Measurements from ENCODE around the gene GPR162.

Gene GPR162

DNA sequence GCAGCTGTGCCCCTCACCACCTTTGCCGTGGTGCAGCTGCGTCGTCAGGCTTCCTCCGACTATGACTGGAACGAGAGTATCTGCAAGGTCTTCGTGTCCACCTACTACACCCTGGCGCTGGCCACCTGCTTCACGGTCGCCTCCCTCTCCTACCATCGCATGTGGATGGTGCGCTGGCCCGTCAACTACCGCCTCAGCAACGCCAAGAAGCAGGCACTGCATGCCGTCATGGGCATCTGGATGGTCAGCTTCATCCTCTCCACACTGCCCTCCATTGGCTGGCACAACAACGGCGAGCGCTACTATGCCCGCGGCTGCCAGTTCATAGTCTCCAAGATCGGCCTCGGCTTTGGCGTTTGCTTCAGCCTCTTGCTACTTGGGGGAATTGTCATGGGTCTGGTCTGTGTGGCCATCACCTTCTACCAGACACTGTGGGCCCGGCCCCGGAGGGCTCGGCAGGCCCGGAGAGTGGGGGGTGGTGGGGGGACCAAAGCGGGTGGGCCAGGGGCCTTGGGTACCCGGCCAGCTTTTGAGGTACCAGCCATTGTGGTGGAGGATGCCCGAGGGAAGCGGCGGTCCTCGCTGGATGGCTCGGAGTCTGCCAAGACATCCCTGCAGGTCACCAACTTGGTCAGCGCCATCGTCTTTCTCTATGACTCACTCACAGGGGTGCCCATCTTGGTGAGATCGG is 2.6 kb downstream of the GPR162 start:
- DNase-seq: no peak

DNA sequence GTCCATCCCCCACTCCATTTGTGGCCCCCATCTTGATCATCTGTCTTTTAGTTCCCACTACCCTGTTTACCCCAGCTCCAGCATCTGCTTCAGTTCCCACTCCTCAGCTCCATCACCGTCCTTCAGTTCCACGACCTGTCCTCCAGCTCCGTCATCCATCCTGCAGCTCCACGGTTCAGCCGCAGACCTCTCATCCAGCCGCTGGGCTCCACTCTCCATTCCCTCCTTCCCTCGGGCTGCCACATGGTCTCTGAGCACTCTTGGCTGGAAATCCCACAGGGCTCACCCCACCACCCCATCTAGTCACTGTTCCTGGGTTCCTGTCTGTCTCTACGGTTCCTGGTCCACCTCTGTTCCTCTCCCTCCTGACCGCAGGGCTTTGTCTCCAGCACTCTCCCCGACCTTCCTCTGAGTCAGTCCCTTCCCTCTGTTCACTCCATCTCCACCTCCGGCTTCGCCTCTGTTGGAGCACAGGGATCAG is 3.3 kb downstream of the GPR162 start:
- no peak for DNase-seq

DNA sequence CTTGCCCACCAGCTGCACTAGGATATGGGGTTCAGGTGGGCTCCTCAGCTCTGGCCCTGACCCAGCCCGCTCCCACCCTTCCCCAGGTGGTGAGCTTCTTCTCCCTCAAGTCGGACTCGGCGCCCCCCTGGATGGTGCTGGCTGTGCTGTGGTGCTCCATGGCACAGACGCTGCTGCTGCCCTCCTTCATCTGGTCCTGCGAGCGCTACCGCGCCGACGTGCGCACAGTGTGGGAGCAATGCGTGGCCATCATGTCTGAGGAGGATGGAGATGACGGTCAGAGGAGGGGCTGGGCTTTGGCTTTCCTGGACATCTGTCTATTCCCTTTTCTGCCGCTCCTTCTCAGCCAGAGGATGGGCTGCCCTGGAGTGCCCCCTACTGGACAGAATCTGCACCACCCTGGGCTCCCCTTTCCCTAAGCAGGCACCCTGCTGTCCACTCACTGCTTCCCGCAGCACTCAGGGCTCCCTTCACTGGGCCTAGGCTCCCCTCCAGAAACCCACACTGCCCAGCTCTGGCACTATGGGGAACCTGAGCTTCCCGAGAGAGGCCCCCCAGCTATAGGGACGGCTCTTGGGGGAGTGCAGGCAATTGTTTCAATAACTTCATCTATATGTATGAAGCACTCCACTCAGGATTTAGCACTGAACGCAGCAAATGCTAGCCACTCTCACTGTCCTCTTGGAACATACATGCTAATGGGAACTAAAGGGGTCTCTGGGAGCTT is 3.9 kb downstream of the GPR162 start:
- DNase-seq: peak; percentile 84

DNA sequence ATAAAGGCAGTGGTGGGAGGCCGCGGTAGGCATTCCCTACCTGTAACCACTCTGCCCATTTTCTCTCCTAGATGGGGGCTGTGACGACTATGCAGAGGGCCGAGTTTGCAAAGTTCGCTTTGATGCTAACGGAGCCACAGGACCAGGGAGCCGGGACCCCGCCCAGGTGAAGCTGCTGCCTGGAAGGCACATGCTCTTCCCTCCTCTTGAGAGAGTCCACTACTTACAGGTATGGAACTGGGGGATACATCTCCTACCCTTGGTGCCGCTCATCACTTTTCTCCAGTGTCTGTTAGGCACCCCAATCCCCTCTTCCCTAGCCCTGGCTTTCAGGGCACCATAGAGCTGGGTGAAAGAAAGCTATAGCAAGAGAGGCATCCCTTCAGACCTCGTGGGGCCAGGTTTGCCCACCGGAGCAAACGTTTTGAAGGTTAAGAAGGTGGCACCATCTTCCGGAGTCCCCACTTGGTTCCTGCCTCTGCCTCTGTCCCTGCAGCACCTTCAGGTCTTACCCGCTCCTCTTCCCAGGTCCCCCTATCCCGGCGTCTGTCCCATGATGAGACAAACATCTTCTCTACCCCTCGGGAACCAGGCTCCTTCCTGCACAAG is 4.6 kb downstream of the GPR162 start:
- no peak for DNase-seq

DNA sequence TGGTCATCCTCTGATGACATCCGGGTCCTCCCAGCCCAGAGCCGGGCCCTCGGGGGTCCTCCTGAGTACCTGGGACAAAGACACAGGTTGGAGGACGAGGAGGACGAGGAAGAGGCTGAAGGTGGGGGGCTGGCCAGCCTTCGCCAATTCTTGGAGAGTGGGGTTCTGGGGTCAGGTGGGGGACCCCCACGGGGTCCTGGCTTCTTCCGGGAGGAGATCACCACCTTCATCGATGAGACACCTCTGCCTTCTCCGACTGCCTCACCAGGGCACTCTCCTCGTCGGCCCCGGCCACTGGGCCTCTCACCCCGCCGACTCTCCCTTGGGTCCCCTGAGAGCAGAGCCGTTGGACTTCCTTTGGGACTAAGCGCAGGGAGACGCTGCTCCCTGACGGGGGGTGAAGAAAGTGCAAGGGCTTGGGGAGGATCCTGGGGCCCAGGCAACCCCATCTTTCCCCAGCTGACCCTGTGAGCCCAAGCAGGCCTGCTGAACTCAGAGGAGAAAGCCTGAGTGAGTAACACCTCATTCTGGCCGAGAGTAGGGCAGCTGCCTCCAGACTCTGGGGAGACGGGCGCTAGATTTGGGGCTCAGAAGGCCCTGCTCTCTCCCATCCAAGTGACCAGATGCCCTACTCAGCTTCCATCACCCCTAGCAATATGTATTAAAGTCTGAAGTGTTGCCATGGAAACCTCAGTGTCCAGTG is 5.3 kb downstream of the GPR162 start:
- no peak for DNase-seq

DNA sequence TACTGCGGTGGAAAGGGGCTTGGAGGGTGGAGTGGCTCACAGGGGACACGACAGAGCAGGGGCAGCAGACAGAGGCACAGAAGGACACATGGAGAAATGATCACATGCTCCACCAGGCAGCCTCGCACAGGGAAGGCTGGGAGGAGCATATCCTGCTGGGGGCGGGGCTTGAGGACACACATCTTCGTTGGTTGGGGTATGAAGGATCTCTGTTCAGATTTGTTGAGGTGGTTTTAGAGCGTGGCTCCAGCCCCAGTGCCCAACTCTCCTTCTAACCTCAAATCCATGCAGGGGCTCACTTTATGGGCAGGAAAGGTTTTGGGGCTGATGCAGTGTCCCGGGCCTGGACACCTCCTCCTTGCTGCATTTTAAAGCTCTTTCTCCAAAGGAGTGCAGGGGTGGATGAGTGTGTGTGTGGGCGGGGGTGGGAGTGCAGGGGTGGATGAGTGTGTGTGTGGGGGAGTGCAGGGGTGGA is 5.9 kb downstream of the GPR162 start:
- DNase-seq: peak; percentile 55

DNA sequence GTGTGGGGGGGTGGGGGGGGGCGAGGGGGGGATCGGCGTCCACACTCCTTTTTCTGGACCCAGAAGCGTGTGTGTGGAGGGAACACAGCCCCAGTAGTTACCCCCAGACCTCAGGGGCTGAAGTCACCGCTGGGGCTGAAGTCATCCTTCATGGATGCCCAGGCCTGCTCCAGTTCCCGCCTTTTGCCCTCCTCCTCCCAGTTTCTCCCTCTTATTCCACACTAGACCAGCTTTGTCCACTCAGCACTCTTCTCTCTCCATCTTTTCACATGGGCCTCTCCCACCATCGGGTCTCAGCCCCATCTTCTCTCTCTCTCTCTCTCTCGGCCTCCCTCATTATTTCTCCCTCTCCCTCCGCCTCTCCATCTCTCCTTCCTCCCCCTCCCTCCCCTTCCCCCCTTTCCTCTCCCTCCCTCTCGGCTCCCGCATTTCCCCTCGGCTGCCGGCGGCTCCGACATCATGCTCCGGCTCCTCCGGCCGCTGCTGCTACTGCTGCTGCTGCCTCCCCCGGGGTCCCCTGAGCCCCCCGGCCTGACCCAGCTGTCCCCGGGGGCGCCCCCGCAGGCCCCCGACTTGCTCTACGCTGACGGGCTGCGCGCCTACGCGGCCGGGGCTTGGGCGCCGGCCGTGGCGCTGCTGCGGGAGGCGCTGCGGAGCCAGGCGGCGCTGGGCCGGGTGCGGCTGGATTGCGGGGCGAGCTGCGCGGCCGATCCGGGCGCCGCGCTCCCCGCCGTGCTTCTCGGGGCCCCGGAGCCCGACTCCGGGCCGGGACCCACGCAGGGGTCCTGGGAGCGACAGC is 6.6 kb downstream of the GPR162 start, which contains the start of gene P3H3:
Gene P3H3 (plus strand): TSS at position 426 of the 799 bp plus-strand sequence. CDS start 34 bp downstream, at position 460.
- DNase-seq: no peak

DNA sequence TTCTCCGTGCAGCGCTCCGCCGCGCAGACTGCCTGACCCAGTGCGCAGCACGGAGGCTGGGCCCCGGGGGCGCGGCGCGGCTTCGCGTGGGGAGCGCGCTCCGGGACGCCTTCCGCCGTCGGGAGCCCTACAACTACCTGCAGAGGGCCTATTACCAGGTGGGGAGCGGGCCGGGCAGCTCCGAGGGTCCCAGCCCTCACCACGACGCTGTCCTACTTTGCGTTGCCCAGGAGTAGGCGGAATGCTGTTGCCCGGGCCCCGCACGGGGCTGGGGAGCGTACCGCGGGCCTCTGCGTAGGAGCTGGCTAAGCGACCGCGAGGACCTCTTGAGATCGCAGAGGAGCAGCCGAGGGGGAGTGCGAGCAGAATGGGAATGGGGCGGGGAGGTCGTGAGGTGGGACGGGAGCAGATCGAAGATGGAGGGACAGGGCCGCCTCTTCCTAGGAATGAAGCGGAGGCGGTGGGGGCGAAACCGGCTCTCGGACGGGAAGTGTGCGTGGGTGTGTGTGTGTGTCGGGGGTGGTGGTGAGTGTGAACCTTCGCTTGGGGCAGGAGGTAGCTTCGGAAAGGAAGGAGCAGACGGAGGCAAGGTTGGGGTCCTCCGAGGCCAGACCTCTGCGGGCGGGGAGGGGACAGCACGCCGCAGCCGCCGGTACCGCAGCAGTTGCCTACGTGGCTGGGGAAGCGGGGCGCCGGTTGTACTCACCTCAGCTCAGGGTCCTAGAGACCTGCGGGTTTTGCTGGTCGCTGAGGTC is 7.3 kb downstream of the GPR162 start:
- peak; percentile 45 for DNase-seq

DNA sequence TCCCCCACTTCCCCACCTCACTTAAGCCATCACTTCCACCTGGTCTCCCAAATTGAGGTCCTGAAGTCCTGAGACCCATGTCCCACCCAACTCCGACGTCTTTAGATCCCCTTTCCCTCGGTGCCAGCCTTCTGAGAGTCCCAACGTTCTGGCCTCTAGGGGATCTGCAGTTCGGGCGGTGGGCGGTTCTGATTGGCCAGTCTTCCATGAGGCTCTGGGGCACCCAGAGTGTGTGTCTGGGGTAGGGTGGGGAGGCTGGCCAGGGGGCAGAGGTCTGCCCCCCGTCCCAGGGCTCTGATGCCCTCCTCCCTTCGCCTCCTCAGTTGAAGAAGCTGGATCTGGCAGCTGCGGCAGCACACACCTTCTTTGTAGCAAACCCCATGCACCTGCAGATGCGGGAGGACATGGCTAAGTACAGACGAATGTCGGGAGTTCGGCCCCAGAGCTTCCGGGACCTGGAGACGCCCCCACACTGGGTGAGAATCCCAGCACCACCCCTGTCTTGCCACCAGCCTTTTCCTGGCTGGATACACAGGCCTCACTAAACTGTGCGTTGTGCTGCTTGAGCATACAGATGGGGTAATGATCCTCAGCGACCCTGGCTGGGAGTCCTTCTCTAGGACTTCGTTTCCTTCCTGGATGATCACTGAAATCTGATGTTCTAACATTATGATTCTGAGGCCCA is 8.1 kb downstream of the GPR162 start:
- DNase-seq: no peak

DNA sequence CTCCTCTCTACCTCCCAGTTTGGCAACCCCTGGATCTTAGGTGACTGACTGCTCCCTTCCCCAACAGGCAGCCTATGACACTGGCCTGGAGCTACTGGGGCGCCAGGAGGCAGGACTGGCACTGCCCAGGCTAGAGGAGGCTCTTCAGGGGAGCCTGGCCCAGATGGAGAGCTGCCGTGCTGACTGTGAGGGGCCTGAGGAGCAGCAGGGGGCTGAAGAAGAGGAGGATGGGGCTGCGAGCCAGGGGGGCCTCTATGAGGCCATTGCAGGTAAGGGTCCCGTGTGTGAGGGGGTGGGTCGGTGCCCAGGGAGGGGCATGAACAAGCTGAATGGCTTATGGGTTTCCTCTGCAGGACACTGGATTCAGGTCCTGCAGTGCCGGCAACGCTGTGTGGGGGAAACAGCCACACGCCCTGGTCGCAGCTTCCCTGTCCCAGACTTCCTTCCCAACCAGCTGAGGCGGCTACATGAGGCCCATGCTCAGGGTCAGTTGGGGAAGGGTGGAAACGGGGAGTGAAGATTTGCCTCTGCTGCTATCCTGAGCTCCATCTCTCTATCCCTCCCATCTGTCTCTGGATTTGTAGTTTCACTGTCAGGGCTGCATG is 8.8 kb downstream of the GPR162 start:
- no peak for DNase-seq

DNA sequence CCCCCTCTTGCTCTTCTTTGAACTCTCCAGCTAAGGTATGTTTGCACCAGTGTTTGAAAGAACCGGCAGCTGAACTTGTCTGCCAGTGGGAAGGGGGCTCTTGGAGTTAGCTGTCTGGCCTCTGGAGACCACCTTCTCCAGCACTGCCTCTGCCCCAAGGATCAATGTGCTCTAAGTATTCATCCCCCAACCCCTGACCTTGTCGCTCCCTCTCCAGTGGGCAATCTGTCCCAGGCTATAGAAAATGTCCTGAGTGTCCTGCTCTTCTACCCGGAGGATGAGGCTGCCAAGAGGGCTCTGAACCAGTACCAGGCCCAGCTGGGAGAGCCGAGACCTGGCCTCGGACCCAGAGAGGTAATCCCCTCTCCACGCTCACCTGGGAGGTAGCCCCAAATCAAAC is 9.4 kb downstream of the GPR162 start:
- DNase-seq: no peak

DNA sequence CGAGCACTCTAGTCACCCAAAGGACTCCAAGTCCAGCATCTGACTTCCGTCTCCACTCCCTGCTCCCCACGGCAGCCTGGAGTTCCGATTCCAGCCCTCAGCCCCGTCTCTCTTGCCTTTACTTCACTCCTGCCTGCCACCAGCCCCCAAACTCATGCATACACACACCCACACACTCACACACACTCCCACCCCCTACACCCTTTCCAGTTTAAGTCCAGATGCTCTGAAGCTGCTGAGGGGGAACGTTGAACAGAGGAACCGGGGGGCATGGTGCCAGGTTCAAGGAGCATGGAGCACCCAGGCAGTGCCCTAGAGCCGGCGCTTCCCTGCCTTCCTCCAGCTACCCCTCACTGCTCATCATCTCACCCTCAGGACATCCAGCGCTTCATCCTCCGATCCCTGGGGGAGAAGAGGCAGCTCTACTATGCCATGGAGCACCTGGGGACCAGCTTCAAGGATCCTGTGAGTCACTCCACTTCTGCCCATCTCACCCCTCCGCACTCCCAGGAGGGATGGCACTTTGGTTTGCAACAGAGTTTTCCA is 9.9 kb downstream of the GPR162 start:
- no peak for DNase-seq

DNA sequence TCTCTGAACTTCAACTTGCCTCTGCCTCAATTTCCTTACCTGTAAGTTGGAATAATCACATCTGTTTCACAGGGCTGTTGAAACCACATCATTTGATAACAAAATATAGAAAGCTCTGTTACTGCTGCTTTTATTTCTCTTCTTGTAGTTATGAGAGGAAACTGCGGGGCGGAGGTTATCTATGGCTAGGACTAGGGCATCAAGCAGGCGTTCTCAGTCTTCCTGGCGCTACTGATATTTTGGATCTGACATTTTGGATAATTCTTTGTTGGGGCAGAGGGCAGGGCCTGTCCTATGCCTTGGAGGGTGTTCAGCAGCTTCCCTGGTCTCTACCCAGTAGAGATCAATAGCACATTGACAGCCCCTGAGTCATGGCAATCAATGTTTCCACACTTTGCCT is 10.5 kb downstream of the GPR162 start:
- no peak for DNase-seq

DNA sequence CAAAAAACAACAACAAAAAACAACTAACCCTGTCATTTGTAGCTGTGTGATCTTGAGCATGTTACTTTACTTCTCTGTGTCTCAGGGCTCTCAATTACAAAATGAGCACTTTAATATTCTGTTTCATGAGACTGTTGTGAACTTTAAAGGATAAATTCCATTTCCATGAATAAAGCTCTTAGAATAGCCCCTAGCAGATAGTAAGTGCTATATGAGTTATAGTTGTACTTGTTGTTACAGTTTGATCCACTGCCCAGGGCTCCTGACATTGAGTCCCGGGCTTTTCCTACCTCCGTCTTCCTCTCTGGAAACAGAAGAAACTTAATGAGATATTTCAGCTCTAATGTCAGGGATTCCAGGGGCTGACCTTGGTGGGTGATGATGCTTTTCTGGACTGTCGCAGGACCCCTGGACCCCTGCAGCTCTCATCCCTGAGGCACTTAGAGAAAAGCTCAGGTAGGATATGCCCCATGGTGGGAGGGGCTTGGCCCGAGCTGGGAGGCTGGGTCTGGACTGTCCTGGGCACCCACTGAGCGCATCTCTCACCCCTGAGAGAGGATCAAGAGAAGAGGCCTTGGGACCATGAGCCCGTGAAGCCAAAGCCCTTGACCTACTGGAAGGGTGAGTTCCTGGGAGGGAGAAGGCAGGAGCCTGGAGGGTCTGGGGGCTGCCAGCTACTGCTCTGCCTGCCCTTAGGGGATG is 11.7 kb downstream of the GPR162 start:
- no peak for DNase-seq

DNA sequence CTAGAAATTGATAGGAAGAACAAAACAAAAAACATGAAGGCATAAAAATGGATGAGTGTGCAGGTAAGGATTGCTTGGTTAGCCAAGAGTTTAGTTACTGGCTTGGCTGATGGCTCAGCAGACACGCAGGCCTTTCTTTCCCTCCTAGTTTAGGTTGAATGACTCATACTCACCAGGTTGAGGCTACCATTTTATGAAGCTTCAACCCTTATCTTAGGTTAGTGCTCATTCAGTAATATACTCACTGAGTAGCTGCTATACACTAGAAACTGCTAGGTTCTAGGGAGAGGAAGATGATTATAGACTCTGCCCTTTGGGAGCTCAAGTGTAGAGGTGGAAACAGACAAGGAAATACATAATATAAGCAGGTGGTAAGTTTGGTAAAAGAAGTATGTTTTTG is 12.6 kb downstream of the GPR162 start:
- DNase-seq: no peak

DNA sequence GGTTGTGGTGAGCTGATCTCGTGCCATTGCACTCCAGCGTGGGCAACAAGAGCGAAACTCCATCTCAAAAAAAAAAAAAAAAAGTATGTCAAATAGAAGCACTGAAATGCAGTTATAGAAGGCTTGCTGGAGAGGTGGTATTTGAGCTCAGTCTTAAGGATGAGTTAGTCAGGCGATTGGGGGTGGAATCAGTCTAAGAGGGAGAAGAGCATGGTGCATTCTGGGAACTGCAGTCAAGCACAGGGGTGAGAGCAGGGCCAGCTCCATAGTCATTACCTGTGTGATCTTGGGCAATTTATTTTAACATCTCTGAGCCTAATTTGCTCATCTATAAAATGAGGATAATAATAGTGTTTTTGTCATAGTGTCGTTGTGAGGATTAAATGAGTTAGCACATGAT is 13.3 kb downstream of the GPR162 start:
- no peak for DNase-seq

DNA sequence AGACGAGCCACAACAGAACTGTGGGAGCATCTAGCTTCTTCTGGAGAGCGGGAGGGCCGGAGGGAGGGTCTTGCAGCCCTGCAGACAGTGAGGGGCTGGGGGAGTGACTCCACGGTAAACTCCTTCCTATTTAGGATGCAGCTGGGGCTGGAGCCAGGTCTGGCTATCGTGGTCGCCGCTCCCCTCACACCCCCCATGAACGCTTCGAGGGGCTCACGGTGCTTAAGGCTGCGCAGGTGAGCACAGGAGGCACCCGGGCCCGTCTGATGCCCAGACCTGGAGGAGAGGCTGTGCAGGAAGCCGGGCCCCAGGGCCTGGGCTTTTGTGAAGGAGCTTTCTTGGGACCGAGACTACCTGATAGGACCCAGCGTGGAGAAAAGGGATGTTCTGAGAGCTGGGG is 15.2 kb downstream of the GPR162 start:
- no peak for DNase-seq

DNA sequence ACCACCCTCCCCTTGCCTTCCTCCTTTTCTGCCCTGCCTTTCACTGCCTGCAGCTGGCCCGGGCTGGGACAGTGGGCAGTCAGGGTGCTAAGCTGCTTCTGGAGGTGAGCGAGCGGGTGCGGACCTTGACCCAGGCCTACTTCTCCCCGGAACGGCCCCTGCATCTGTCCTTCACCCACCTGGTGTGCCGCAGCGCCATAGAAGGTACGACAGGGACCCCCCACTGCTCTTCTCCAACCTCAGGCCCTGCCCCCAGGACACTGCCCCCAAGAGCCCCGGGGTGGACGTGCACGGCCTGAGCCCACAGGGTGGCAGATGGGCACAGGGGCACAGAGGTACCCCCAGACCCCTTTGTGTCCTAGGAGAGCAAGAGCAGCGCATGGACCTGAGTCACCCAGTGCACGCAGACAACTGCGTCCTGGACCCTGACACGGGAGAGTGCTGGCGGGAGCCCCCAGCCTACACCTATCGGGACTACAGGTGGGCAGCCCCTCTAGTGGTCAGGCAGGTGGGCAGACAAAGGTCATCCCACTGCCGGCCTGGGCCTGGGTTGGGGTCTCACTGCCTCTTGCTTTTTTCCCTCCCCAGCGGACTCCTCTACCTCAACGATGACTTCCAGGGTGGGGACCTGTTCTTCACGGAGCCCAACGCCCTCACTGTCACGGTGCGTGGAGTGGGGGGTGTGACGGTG is 15.9 kb downstream of the GPR162 start:
- no peak for DNase-seq

DNA sequence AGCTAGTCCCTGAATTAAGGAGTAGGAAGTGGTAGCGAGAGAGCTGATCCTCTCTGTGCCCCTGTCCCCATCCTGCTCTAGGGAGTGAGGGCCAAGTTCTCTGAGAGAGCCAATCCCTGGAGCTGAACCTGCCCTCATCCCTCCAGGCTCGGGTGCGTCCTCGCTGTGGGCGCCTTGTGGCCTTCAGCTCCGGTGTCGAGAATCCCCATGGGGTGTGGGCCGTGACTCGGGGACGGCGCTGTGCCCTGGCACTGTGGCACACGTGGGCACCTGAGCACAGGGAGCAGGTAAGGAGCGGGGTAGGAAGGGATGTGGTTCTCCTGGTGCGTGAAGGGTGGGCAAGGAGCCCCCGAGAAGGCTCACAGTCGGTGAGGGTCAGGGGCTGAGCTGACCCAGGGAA is 17.2 kb downstream of the GPR162 start:
- DNase-seq: no peak

All from activated naive CD4-positive, alpha-beta T cell treated with Interleukin-2 at 50 U/mL for 16 hours (primary cell).